Measurements from ENCODE around the gene TOGARAM1. TPM values are rescaled to one million over a fixed set of nuclear protein-coding genes. Genes with fewer than 3 reads are reported as not detected.

TOGARAM1 gene
- polyA plus RNA-seq, 1 of the 3 experiments (the other 2 are of a cell fraction) = 2.1 TPM

- TF ChIP-seq RFX5 (IDR thresholded peaks at IDR 0.05; ENCODE audit: low read length) (no peak), EP300 (IDR thresholded peaks at IDR 0.05; ENCODE audit: borderline replicate concordance in 1 of 2, low read depth in 1 of 2, low read length in 1 of 2) (no peak), SIN3A (IDR thresholded peaks at IDR 0.05; ENCODE audit: borderline replicate concordance, low read depth, low read length) (no peak), CHD2 (IDR thresholded peaks at IDR 0.05; ENCODE audit: low read length, partially characterized antibody) (no peak), YY1 (IDR thresholded peaks at IDR 0.05; ENCODE audit: low read depth) (no peak)
Observed at GRCh38 chr14:44935155-44935554, 26.8 kb upstream of the TOGARAM1 start (continued).

GRCh38 chr14:44937547-44937946 lies 24.4 kb upstream of the TOGARAM1 start:
- CTCF ChIA-PET = no interaction called here
- Histone ChIP-seq H3K27ac (ENCODE audit: low read depth in 2 of 2, low read length in 1 of 2) (no peak overlapping the region), H3F3A (replicated peaks; ENCODE audit: insufficient read depth) (no peaks in the 10 kb centered on the region), H3K4me3 (ENCODE audit: low read depth in 2 of 2, low read length in 1 of 2) (no peak overlapping the region), H3K9me2 (no peaks in the 10 kb centered on the region), H3K79me2 (ENCODE audit: insufficient read depth) (no peaks in the 10 kb centered on the region), H3K4me2 (no peak overlapping the region), H3K4me1 (ENCODE audit: control insufficient read depth in 1 of 2, insufficient read depth in 2 of 2, low read depth in 1 of 2, low read length in 1 of 2) (no peaks in the 10 kb centered on the region), H3K36me3 (replicated peaks in 1 of 2; ENCODE audit: control insufficient read depth in 1 of 2, insufficient read depth in 2 of 2, low read length in 1 of 2) (peaks cover 5 to 7% of the 10 kb centered on the region in 2 experiments), H2AFZ (ENCODE audit: low read depth) (no peak overlapping the region), H4K20me1 (ENCODE audit: insufficient read depth) (no peaks in the 10 kb centered on the region), H3K9ac (no peak overlapping the region), H3K27me3 (ENCODE audit: insufficient read depth) (no peaks in the 10 kb centered on the region), H3K9me3 (no peaks in the 10 kb centered on the region)
- TF ChIP-seq RFX5 (IDR thresholded peaks at IDR 0.05; ENCODE audit: low read length) = no peak
- no peak for TF ChIP-seq MXI1 (IDR thresholded peaks at IDR 0.05; ENCODE audit: low read depth, low read length)
- TF ChIP-seq, protein P1, sequence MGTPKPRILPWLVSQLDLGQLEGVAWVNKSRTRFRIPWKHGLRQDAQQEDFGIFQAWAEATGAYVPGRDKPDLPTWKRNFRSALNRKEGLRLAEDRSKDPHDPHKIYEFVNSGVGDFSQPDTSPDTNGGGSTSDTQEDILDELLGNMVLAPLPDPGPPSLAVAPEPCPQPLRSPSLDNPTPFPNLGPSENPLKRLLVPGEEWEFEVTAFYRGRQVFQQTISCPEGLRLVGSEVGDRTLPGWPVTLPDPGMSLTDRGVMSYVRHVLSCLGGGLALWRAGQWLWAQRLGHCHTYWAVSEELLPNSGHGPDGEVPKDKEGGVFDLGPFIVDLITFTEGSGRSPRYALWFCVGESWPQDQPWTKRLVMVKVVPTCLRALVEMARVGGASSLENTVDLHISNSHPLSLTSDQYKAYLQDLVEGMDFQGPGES (IDR thresholded peaks at IDR 0.05; ENCODE audit: low read depth, low read length) = no peak
- TF ChIP-seq JUND (IDR thresholded peaks at IDR 0.05) = no peak
- TF ChIP-seq EP300 (IDR thresholded peaks at IDR 0.05; ENCODE audit: borderline replicate concordance in 1 of 2, low read depth in 1 of 2, low read length in 1 of 2) = no peak
- no peak for TF ChIP-seq EZH2phosphoT487 (IDR thresholded peaks at IDR 0.05; ENCODE audit: borderline replicate concordance, low read depth)
- no peak for TF ChIP-seq USF2 (IDR thresholded peaks at IDR 0.05; ENCODE audit: borderline replicate concordance, low read depth, low read length)
- TF ChIP-seq GATA2 (CRISPR knock-in tag; IDR thresholded peaks at IDR 0.05) = no peak
- no peak for TF ChIP-seq NRF1 (IDR thresholded peaks at IDR 0.05; ENCODE audit: low read depth, low read length)
- no peak for TF ChIP-seq FOSL2 (IDR thresholded peaks at IDR 0.05; ENCODE audit: borderline replicate concordance, low read depth)
- no peak for TF ChIP-seq CTCF (IDR thresholded peaks at IDR 0.05)
- no peak for TF ChIP-seq FOXJ3 (CRISPR knock-in tag; IDR thresholded peaks at IDR 0.05)
- no peak for TF ChIP-seq TAF1 (IDR thresholded peaks at IDR 0.05; ENCODE audit: borderline replicate concordance, low read depth, low read length)
- no peak for TF ChIP-seq YY1 (IDR thresholded peaks at IDR 0.05; ENCODE audit: low read depth)
- no peak for TF ChIP-seq PBX3 (IDR thresholded peaks at IDR 0.05)
- no peak for TF ChIP-seq CHD2 (IDR thresholded peaks at IDR 0.05; ENCODE audit: low read length, partially characterized antibody)
- TF ChIP-seq, protein P2, sequence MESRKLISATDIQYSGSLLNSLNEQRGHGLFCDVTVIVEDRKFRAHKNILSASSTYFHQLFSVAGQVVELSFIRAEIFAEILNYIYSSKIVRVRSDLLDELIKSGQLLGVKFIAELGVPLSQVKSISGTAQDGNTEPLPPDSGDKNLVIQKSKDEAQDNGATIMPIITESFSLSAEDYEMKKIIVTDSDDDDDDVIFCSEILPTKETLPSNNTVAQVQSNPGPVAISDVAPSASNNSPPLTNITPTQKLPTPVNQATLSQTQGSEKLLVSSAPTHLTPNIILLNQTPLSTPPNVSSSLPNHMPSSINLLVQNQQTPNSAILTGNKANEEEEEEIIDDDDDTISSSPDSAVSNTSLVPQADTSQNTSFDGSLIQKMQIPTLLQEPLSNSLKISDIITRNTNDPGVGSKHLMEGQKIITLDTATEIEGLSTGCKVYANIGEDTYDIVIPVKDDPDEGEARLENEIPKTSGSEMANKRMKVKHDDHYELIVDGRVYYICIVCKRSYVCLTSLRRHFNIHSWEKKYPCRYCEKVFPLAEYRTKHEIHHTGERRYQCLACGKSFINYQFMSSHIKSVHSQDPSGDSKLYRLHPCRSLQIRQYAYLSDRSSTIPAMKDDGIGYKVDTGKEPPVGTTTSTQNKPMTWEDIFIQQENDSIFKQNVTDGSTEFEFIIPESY (IDR thresholded peaks at IDR 0.05; ENCODE audit: borderline replicate concordance, low read depth) = no peak
- no peak for TF ChIP-seq ELF1 (IDR thresholded peaks at IDR 0.05)
- TF ChIP-seq POLR2AphosphoS5 (IDR thresholded peaks at IDR 0.05; ENCODE audit: low read depth, low read length) = no peak
- DNase-seq = no peak
- POLR2A ChIA-PET = no interaction called here
- WGBS (ENCODE audit: low lambda C conversion rate) = 89% methylated on average over 2 of the region's 2 CpGs
